PC-9 (cell line): ENCODE measurements around the gene C1D.

ENCODE experiments used
- CTCF ChIP-seq: fragments of 200-600 bp; sonication (generic); conservative IDR thresholded peaks from 2 replicates; pipeline ENCODE4 v1.6.1; 2017; ENCODE audit warnings: mixed run types, antibody characterized with exemption, mild to moderate bottlenecking, moderate library complexity
- EZH2 ChIP-seq: fragments of 200-600 bp; sonication (generic); IDR thresholded peaks from 2 replicates; pipeline ENCODE4 v1.8.0; 2017; ENCODE audit warnings: antibody characterized with exemption, low read depth

- no peak for TF ChIP-seq CTCF
- no peak for TF ChIP-seq EZH2
Observed at GRCh38 chr2:68024450-68024849, 38.4 kb downstream of the C1D start.
